Neutrophil (primary cell): Measurements from ENCODE around the gene PTGR2.

Experiments used
- H3K27ac ChIP-seq: fragments of 200-600 bp; sonication (generic); 2 replicates; pipeline ENCODE4 v1.5.1; 2016; ENCODE audit warnings: mild to moderate bottlenecking, moderate library complexity
- H3K27me3 ChIP-seq: fragments of 200-600 bp; sonication (generic); 2 replicates; pipeline ENCODE4 v1.6.0; 2016; ENCODE audit warnings: mild to moderate bottlenecking
- H3K36me3 ChIP-seq: fragments of 200-600 bp; sonication (generic); 2 replicates; pipeline ENCODE4 v1.5.1; 2017
- H3K4me1 ChIP-seq, 2 experiments: fragments of 200-600 bp in 1 of 2; sonication (generic) in 1 of 2; 1 replicate in 1 of 2; 2 replicates in 1 of 2; pipeline versions ENCODE4 v1.5.1 to v1.6.1; 2013 to 2016; ENCODE audit warnings: low read depth in 1 of 2, low read length in 1 of 2, mild to moderate bottlenecking in 1 of 2, moderate library complexity in 1 of 2; ENCODE audit not compliant: control insufficient read depth in 1 of 2, insufficient read depth in 1 of 2
- H3K4me3 ChIP-seq, 2 experiments: fragments of 200-600 bp in 1 of 2; sonication (generic) in 1 of 2; 1 replicate in 1 of 2; 2 replicates in 1 of 2; pipeline ENCODE4 v1.5.1; 2013 to 2016; ENCODE audit warnings: low read depth in 1 of 2, low read length in 1 of 2, mild to moderate bottlenecking in 1 of 2, moderate library complexity in 1 of 2
- H3K9me3 ChIP-seq: fragments of 200-600 bp; sonication (generic); 2 replicates; pipeline ENCODE4 v1.5.1; 2016
- TF ChIP-seq, protein P1 (sequence below): fragments of 200-600 bp; sonication (generic); IDR thresholded peaks from 2 replicates; pipeline ENCODE4 v1.5.1; 2016; ENCODE audit warnings: antibody characterized with exemption

The PTGR2 gene

DNA sequence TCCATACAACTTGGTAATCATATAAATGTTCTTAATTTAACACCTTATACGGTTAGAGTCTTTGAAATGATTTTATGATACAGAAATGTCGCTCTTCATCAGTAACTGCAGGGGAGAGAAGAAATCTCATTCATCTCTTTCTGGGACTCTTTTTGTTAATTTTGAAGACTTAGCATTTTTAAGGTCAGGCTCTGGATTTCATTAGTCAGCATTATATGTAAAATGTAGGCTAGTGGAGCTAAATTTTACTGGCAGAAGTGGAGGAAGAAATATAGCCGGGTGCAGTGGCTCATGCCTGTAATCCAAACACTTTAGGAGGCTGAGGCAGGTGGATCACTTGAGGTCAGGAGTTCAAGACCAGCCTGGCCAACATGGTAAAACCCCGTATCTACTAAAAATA is 4.7 kb upstream of the PTGR2 start:
- H3K4me1 ChIP-seq: peaks cover 9 to 10% of the 10 kb centered on the region in 2 experiments
- no peak overlapping the region for H3K27ac ChIP-seq
- H3K9me3 ChIP-seq: no peaks in the 10 kb centered on the region
- no peaks in the 10 kb centered on the region for H3K27me3 ChIP-seq
- TF ChIP-seq, protein P1, sequence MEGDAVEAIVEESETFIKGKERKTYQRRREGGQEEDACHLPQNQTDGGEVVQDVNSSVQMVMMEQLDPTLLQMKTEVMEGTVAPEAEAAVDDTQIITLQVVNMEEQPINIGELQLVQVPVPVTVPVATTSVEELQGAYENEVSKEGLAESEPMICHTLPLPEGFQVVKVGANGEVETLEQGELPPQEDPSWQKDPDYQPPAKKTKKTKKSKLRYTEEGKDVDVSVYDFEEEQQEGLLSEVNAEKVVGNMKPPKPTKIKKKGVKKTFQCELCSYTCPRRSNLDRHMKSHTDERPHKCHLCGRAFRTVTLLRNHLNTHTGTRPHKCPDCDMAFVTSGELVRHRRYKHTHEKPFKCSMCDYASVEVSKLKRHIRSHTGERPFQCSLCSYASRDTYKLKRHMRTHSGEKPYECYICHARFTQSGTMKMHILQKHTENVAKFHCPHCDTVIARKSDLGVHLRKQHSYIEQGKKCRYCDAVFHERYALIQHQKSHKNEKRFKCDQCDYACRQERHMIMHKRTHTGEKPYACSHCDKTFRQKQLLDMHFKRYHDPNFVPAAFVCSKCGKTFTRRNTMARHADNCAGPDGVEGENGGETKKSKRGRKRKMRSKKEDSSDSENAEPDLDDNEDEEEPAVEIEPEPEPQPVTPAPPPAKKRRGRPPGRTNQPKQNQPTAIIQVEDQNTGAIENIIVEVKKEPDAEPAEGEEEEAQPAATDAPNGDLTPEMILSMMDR: no peak
- no peak overlapping the region for H3K4me3 ChIP-seq
- no peaks in the 10 kb centered on the region for H3K36me3 ChIP-seq

DNA sequence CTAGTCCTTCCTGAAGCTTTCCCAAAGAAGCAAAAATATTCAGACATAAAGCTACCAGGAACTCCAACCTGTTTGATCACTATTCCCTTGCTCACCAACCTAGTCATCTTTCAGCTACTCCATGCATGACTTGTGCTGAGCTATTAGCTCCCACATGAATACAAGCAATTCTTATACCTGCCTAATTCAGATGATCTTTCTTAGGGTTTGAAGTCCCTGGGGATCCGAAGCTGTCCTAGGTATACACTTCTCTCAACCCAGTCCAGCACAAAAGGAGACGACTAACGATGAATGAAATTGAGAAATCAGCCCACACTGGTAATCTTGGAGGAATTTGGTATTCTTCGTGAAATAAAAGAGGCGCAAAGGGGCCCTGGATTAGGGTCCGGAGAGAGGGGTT is 631 bp upstream of the PTGR2 start:
- H3K4me1 ChIP-seq: peaks cover 18% of the 10 kb centered on the region in 2 experiments
- peak overlapping the region; percentile 64 to 73 for H3K4me3 ChIP-seq
- TF ChIP-seq, protein P1: no peak

DNA sequence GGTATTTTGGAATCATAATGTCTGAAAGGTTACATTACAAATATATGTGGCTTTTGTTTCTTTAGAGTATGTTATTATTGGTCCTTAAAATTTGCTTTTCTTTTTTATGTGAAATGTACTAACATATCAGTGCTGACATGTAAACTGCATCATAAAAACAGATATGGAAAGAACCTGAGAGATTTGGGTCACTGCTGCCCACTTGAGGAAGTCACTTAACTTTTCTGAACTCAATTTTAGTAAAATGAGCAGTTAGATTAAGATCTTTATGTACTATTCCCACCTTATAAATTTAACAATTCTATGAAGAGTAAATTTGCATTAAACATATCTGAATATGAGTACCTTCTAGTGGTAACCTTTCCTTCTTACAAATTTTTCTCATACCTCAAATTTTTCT is 7.5 kb downstream of the PTGR2 start:
- TF ChIP-seq, protein P1: no peak
- H3K27me3 ChIP-seq: no peaks in the 10 kb centered on the region
- H3K27ac ChIP-seq: no peak overlapping the region
- H3K36me3 ChIP-seq: no peaks in the 10 kb centered on the region
- no peak overlapping the region for H3K4me3 ChIP-seq
- peaks cover 0 to 5% of the 10 kb centered on the region in 2 experiments for H3K4me1 ChIP-seq
- H3K9me3 ChIP-seq: no peaks in the 10 kb centered on the region

More for the DNA sequence above, 631 bp upstream of the PTGR2 start:
- no peaks in the 10 kb centered on the region for H3K36me3 ChIP-seq
- no peaks in the 10 kb centered on the region for H3K27me3 ChIP-seq
- H3K27ac ChIP-seq: no peak overlapping the region
- H3K9me3 ChIP-seq: no peaks in the 10 kb centered on the region

DNA sequence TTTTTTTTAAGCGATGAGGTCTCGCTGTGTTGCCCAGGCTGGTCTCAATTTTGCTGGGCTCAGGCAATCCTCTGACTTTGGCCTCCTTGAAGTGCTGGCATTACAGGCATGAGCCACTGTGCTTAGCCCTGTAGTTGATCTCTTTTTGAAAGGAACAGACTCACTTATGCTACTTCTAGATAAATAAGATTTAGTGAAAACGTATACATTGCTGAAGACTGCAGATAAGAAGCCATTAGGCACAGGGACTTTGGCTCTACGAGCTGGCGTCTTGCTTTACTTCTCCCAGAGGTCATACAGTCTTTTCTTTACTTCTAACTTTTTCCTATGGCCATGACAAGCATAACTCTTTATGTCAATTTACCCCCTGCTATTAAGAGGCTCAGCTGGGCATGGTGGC is 9.4 kb downstream of the PTGR2 start:
- Histone ChIP-seq H3K36me3 (no peaks in the 10 kb centered on the region), H3K27ac (no peak overlapping the region), H3K4me1 (peaks cover 0 to 5% of the 10 kb centered on the region in 2 experiments), H3K4me3 (no peak overlapping the region), H3K9me3 (no peaks in the 10 kb centered on the region), H3K27me3 (no peaks in the 10 kb centered on the region)
- TF ChIP-seq, protein P1: no peak

DNA sequence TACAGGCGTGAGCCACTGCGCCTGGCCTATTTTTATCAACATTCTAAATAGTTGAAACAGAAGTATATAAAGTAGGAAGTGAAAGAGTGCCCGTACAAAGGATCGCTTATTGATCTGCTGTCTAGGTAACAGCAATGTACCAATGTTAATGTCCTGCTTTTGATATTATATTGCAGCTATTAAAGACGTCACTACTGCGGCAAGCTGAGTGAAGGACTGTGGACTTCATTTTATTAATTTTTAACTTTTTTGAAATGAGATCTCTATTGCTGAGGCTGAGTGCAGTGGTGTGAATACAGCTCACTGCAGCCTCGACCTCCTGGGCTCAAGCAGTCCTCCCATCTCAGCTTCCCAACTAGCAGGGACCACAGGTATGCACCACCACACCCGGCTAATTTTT is 10.8 kb downstream of the PTGR2 start:
- Histone ChIP-seq H3K4me1 (peaks cover 0 to 5% of the 10 kb centered on the region in 2 experiments), H3K9me3 (no peaks in the 10 kb centered on the region), H3K36me3 (no peaks in the 10 kb centered on the region), H3K27ac (no peak overlapping the region), H3K4me3 (no peak overlapping the region), H3K27me3 (no peaks in the 10 kb centered on the region)
- TF ChIP-seq, protein P1: no peak

DNA sequence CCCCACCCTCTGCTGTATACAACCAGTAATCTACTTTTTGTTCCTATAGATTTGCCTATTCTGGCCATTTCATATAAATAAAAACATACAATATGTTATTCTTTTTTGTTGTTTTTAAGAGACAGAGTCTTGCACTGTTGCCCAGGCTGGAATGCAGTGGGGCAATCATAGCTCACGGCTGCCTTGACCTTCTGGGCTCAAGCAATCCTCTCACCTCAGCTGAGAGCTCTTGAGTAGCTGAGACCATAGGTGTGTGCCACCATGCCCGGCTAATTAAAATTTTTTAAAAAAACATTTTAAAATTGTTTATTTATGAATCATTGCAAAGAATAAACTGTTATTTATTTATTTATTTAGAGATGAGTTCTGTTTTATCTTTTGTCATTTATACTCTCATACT is 11.6 kb downstream of the PTGR2 start:
- H3K9me3 ChIP-seq: no peaks in the 10 kb centered on the region
- H3K27me3 ChIP-seq: no peaks in the 10 kb centered on the region
- no peaks in the 10 kb centered on the region for H3K36me3 ChIP-seq
- no peak overlapping the region for H3K4me3 ChIP-seq
- no peak overlapping the region for H3K27ac ChIP-seq
- TF ChIP-seq, protein P1: no peak
- peaks cover 0 to 5% of the 10 kb centered on the region in 2 experiments for H3K4me1 ChIP-seq
